H1 (cell line): ENCODE results near the gene CDH8. TPM values are rescaled to one million over a fixed set of nuclear protein-coding genes. Genes with fewer than 3 reads are reported as not detected.

ENCODE experiments used
- CTCF ChIA-PET: fragments of 300-600 bp; sonication (Branson Sonifier 250); formaldehyde crosslinking; loops from one replicate; lab custom pipeline; 2021; ENCODE audit not compliant: partially characterized antibody; lab: Charles Lee
- POLR2A ChIA-PET: fragments of 300-600 bp; sonication (Branson Sonifier 250); formaldehyde crosslinking; loops from one replicate; lab custom pipeline; 2021; ENCODE audit warnings: inconsistent platforms; ENCODE audit not compliant: partially characterized antibody; lab: Charles Lee
- DNase-seq, 2 experiments: peaks; one replicate each; pipeline versions ENCODE4 v3.0.0 to v3.0.0-alpha.2; 2010 to 2022; ENCODE audit warnings: low spot score in 2 of 2, low read depth in 1 of 2, mixed read lengths in 1 of 2
- FAIRE-seq: peaks from 2 replicates; lab custom pipeline; 2011; peaks lifted over from hg19 to GRCh38; lab: Jason Lieb, UNC
- H2AFZ ChIP-seq: 2 replicates; pipeline ENCODE4 v1.8.1; 2012; ENCODE audit warnings: low read length, inconsistent platforms
- H2AK5ac ChIP-seq: 2 replicates; pipeline ENCODE4 v1.6.1; 2013; ENCODE audit warnings: low read depth, low read length
- H2BK120ac ChIP-seq: replicated peaks from 2 replicates; pipeline ENCODE3; 2013; ENCODE audit warnings: low read depth, low read length, inconsistent platforms
- H2BK12ac ChIP-seq: 2 replicates; pipeline ENCODE4 v1.6.1; 2013; ENCODE audit warnings: low read depth, low read length
- H2BK15ac ChIP-seq: 2 replicates; pipeline ENCODE4 v1.6.1; 2013; ENCODE audit warnings: low read length
- H2BK20ac ChIP-seq: 2 replicates; pipeline ENCODE4 v1.6.1; 2013; ENCODE audit warnings: low read length
- H2BK5ac ChIP-seq: 2 replicates; pipeline ENCODE4 v1.6.1; 2013; ENCODE audit warnings: low read depth, low read length
- H3K14ac ChIP-seq: 2 replicates; pipeline ENCODE4 v1.6.1; 2013; ENCODE audit warnings: inconsistent platforms; ENCODE audit not compliant: insufficient read length
- H3K18ac ChIP-seq: 2 replicates; pipeline ENCODE4 v1.6.1; 2013; ENCODE audit warnings: low read length; ENCODE audit errors: extremely low read depth
- H3K23ac ChIP-seq: 2 replicates; pipeline ENCODE4 v1.6.1; 2013; ENCODE audit warnings: inconsistent platforms; ENCODE audit not compliant: insufficient read length
- H3K23me2 ChIP-seq: 2 replicates; pipeline ENCODE4 v1.6.1; 2013; ENCODE audit warnings: low read depth, low read length
- H3K27ac ChIP-seq: 2 replicates; pipeline ENCODE4 v1.6.1; 2011; ENCODE audit warnings: low read depth, low read length, inconsistent platforms
- H3K27me3 ChIP-seq, 4 experiments: replicated peaks in 1 of 4; 1 replicate in 1 of 4; 2 replicates in 3 of 4; pipeline versions ENCODE4 v1.6.1 to v1.8.1; 2011 to 2013; ENCODE audit warnings: low read length in 3 of 4, mild to moderate bottlenecking in 3 of 4, inconsistent platforms in 2 of 4, mixed read lengths in 2 of 4, moderate library complexity in 1 of 4; ENCODE audit not compliant: control insufficient read depth in 3 of 4, insufficient read depth in 3 of 4; ENCODE audit errors: extremely low read depth in 1 of 4
- H3K36me3 ChIP-seq, 4 experiments: 2 replicates each; pipeline versions ENCODE4 v1.6.1 to v1.8.1; 2011 to 2013; ENCODE audit warnings: mild to moderate bottlenecking in 4 of 4, low read length in 3 of 4, moderate library complexity in 2 of 4, control low read depth in 1 of 4, inconsistent platforms in 1 of 4; ENCODE audit not compliant: insufficient read depth in 4 of 4, control insufficient read depth in 2 of 4
- H3K4ac ChIP-seq: replicated peaks from 2 replicates; pipeline ENCODE3; 2013; ENCODE audit warnings: low read length, low read depth, mixed read lengths, inconsistent platforms; ENCODE audit not compliant: insufficient read length
- H3K4me1 ChIP-seq, 4 experiments: replicated peaks in 1 of 4; 1 replicate in 1 of 4; 2 replicates in 3 of 4; pipeline versions ENCODE4 v1.6.1 to v1.8.1; 2011 to 2013; ENCODE audit warnings: low read length in 3 of 4, inconsistent platforms in 2 of 4, mixed read lengths in 1 of 4; ENCODE audit not compliant: insufficient read depth in 4 of 4, control insufficient read depth in 3 of 4
- H3K4me2 ChIP-seq, 2 experiments: 2 replicates each; pipeline versions ENCODE4 v1.6.1 to v1.8.1; 2011 to 2013; ENCODE audit warnings: low read depth in 2 of 2, low read length in 2 of 2, control low read depth in 1 of 2, inconsistent platforms in 1 of 2, mild to moderate bottlenecking in 1 of 2; ENCODE audit not compliant: insufficient read depth in 1 of 2
- H3K4me3 ChIP-seq, 4 experiments: fragments of 200-600, 300-600 bp in 1 of 4; sonication (generic), shearing (Covaris generic), sonication (Bioruptor Twin) in 1 of 4; 2 replicates each; pipeline versions ENCODE4 v1.5.1 to v1.8.1; 2011 to 2016; ENCODE audit warnings: low read length in 4 of 4, low read depth in 3 of 4, control low read depth in 2 of 4, inconsistent platforms in 2 of 4, mild to moderate bottlenecking in 2 of 4, mixed read lengths in 1 of 4, moderate library complexity in 1 of 4; ENCODE audit not compliant: insufficient read depth in 2 of 4; ENCODE audit errors: extremely low read depth in 1 of 4
- H3K56ac ChIP-seq: replicated peaks from 2 replicates; pipeline ENCODE3; 2013; ENCODE audit warnings: low read depth, mild to moderate bottlenecking, mixed read lengths, low read length, inconsistent platforms; ENCODE audit not compliant: insufficient read length
- H3K79me1 ChIP-seq: 2 replicates; pipeline ENCODE4 v1.6.1; 2013; ENCODE audit warnings: low read depth, low read length, control low read depth
- H3K79me2 ChIP-seq, 2 experiments: 2 replicates each; pipeline versions ENCODE4 v1.6.1 to v1.8.1; 2012 to 2013; ENCODE audit warnings: low read length in 2 of 2, mild to moderate bottlenecking in 2 of 2, inconsistent platforms in 1 of 2; ENCODE audit not compliant: insufficient read depth in 2 of 2, control insufficient read depth in 1 of 2
- H3K9ac ChIP-seq, 4 experiments: replicated peaks in 1 of 4; 1 replicate in 1 of 4; 2 replicates in 3 of 4; pipeline versions ENCODE4 v1.6.1 to v1.8.1; 2011 to 2013; ENCODE audit warnings: low read depth in 3 of 4, low read length in 3 of 4, control low read depth in 2 of 4, mild to moderate bottlenecking in 2 of 4, moderate library complexity in 2 of 4, inconsistent platforms in 1 of 4; ENCODE audit errors: extremely low read depth in 1 of 4
- H3K9me3 ChIP-seq, 2 experiments: 2 replicates each; pipeline versions ENCODE4 v1.6.1 to v1.8.1; 2012 to 2013; ENCODE audit warnings: mild to moderate bottlenecking in 2 of 2, moderate library complexity in 2 of 2, control low read depth in 1 of 2, inconsistent platforms in 1 of 2, low read depth in 1 of 2, low read length in 1 of 2, mixed read lengths in 1 of 2; ENCODE audit not compliant: insufficient read depth in 2 of 2
- H4K20me1 ChIP-seq, 2 experiments: replicated peaks in 1 of 2; 2 replicates each; pipeline versions ENCODE3 to v1.8.1; 2011 to 2013; ENCODE audit warnings: inconsistent platforms in 2 of 2, low read length in 2 of 2, mild to moderate bottlenecking in 1 of 2; ENCODE audit not compliant: insufficient read depth in 2 of 2, control insufficient read depth in 1 of 2
- H4K5ac ChIP-seq: 2 replicates; pipeline ENCODE4 v1.6.1; 2013; ENCODE audit warnings: low read length, low read depth, mixed read lengths, inconsistent platforms; ENCODE audit not compliant: insufficient read length
- H4K8ac ChIP-seq: 2 replicates; pipeline ENCODE4 v1.8.0; 2013; ENCODE audit warnings: mild to moderate bottlenecking, moderate library complexity, low read length, inconsistent platforms; ENCODE audit not compliant: insufficient read depth; ENCODE audit errors: extremely low read depth
- H4K91ac ChIP-seq: replicated peaks from 2 replicates; pipeline ENCODE3; 2013; ENCODE audit warnings: low read length, mixed read lengths, inconsistent platforms; ENCODE audit not compliant: insufficient read length
- WGBS, 2 experiments: shearing (Covaris generic) in 1 of 2; methylation state at CpG; one replicate each; pipeline versions ENCODE4 v1.1.6 to v1.1.7; 2013 to 2015; ENCODE audit warnings: low lambda C conversion rate in 2 of 2, mixed read lengths in 2 of 2, inconsistent platforms in 1 of 2, low coverage in 1 of 2, missing lambda C conversion rate in 1 of 2; ENCODE audit not compliant: insufficient replicate concordance in 2 of 2, insufficient coverage in 1 of 2, insufficient read length in 1 of 2; ENCODE audit errors: extremely low coverage in 1 of 2, missing lambda C conversion rate in 1 of 2; 5-methylcytosine and 5-hydroxymethylcytosine counted together
- polyA plus RNA-seq, 7 experiments: library from polyadenylated mRNA; depleted of rRNA in 3 of 7; stranded (reverse) in 5 of 7; unstranded in 2 of 7; fragments of >200 nt in 5 of 7; fragments of 200-250 nt in 2 of 7; gene quantifications; 1 replicate in 5 of 7; 2 replicates in 1 of 7; 4 replicates in 1 of 7; pipeline versions ENCODE4 v1.2.1 to v1.2.3, GENCODE V29; 2011 to 2013; ENCODE audit warnings: missing spikeins in 2 of 7, mixed read lengths in 2 of 7
- total RNA-seq: library from RNA; stranded (reverse); fragmentation: NEBNext Ultra II Directional; extraction: Animal tissue kit (Norgen Biotek cat#: 25700); gene quantifications from 2 replicates; pipeline ENCODE4 v1.2.1, GENCODE V29; 2021

CDH8 gene
- total and polyA plus RNA-seq, 2 of the 8 experiments (the other 6 are each of a cell fraction or from before 2014, with no cell fraction given) = 7.7 to 8.4 TPM

- Histone ChIP-seq H3K9me3 (no peaks in the 10 kb centered on the region), H3K56ac (no peak overlapping the region), H2AFZ (no peak overlapping the region), H2BK15ac (no peak overlapping the region), H3K79me1 (no peaks in the 10 kb centered on the region), H3K4me1 (peaks cover 0 to 2% (median 0%) of the 10 kb centered on the region in 4 experiments; a peak in 1 of 7 replicates), H3K27ac (no peak overlapping the region), H3K27me3 (no peaks in the 10 kb centered on the region), H3K4ac (no peak overlapping the region), H4K8ac (no peak overlapping the region), H4K20me1 (no peaks in the 10 kb centered on the region), H3K14ac (no peak overlapping the region), H3K18ac (no peak overlapping the region), H3K4me2 (no peak overlapping the region), H3K23me2 (no peaks in the 10 kb centered on the region), H2BK20ac (no peak overlapping the region), H3K79me2 (no peaks in the 10 kb centered on the region), H3K23ac (no peak overlapping the region), H4K5ac (no peak overlapping the region), H3K36me3 (no peaks in the 10 kb centered on the region), H2BK5ac (no peak overlapping the region), H3K4me3 (no peak overlapping the region), H2BK12ac (no peak overlapping the region), H2AK5ac (no peak overlapping the region), H2BK120ac (no peak overlapping the region), H4K91ac (no peak overlapping the region), H3K9ac (no peak overlapping the region)
- 91% methylated on average over 1 of the region's 1 CpG; no CpG with 5 or more reads in 1 of the 2 experiments for WGBS, 2 experiments
- CTCF ChIA-PET = no interaction called here
- DNase-seq (no peak), FAIRE-seq (no peak)
- POLR2A ChIA-PET = no interaction called here
Measured at GRCh38 chr16:61780161-61780560, 256.1 kb downstream of the CDH8 start.
